Vagina (tissue), 2 donors: Measurements from ENCODE around the gene ZNF350. TPM values are rescaled to one million over a fixed set of nuclear protein-coding genes. Genes with fewer than 3 reads are reported as not detected.
"Not testable (repeated sequence)": the region's sequence is repeated elsewhere in the genome, so short reads cannot be mapped to it uniquely, and the experiment has no call there.

Experiments
- DNase-seq, 2 donors: peaks; one replicate each; pipeline ENCODE4 v3.0.0-alpha.2; 2017; ENCODE audit errors: extremely low spot score in 2 of 2
- H3K27ac ChIP-seq: fragments of 200-600 bp; sonication (generic); one replicate; pipeline ENCODE4 v1.5.1; 2019
- H3K27me3 ChIP-seq: fragments of 200-600 bp; sonication (generic); one replicate; pipeline ENCODE4 v1.5.1; 2019
- H3K36me3 ChIP-seq, 2 donors: fragments of 200-600 bp; sonication (generic); one replicate each; pipeline ENCODE4 v1.5.1; 2017 to 2019
- H3K4me1 ChIP-seq: fragments of 200-600 bp; sonication (generic); one replicate; pipeline ENCODE4 v1.5.1; 2019
- H3K4me3 ChIP-seq, 2 donors: fragments of 200-600 bp; sonication (generic); 1 replicate in 1 of 2; 2 replicates in 1 of 2; pipeline ENCODE4 v1.5.1; 2016 to 2019
- H3K9me3 ChIP-seq: fragments of 200-600 bp; sonication (generic); one replicate; pipeline ENCODE4 v1.5.1; 2019
- CTCF ChIP-seq, 3 experiments: fragments of 450-650 bp in 2 of 3; fragments of 200-600 bp in 1 of 3; sonication (generic) in 1 of 3; IDR thresholded peaks; one replicate each; pipeline ENCODE4 v1.5.1; 2017 to 2019; ENCODE audit warnings: antibody characterized with exemption in 3 of 3, mild to moderate bottlenecking in 2 of 3, moderate library complexity in 2 of 3
- POLR2A ChIP-seq, 2 donors: fragments of 450-650 bp; IDR thresholded peaks; one replicate each; pipeline ENCODE4 v1.6.1; 2017; ENCODE audit warnings: antibody characterized with exemption in 2 of 2, mild to moderate bottlenecking in 2 of 2, moderate library complexity in 2 of 2
- POLR2AphosphoS5 ChIP-seq, 2 donors: sonication (generic); formaldehyde crosslinking; IDR thresholded peaks; one replicate each; pipeline ENCODE4 v1.9.0; 2017; ENCODE audit warnings: antibody characterized with exemption in 2 of 2, mild to moderate bottlenecking in 2 of 2, low read depth in 1 of 2; ENCODE audit not compliant: insufficient read depth in 1 of 2
- intact Hi-C: fragments of 100-400 bp; cut with DNase I; formaldehyde crosslinking; loops from one replicate; pipeline ENCODE4 v1.15.1; 2023
- total RNA-seq: library from RNA; depleted of rRNA; stranded (reverse); fragments of >200 nt; gene quantifications from one replicate; pipeline ENCODE4 v1.2.3, GENCODE V29; 2016

ZNF350 gene
- total RNA-seq, 1 donor from 2014 or later = 8.6 TPM

DNA sequence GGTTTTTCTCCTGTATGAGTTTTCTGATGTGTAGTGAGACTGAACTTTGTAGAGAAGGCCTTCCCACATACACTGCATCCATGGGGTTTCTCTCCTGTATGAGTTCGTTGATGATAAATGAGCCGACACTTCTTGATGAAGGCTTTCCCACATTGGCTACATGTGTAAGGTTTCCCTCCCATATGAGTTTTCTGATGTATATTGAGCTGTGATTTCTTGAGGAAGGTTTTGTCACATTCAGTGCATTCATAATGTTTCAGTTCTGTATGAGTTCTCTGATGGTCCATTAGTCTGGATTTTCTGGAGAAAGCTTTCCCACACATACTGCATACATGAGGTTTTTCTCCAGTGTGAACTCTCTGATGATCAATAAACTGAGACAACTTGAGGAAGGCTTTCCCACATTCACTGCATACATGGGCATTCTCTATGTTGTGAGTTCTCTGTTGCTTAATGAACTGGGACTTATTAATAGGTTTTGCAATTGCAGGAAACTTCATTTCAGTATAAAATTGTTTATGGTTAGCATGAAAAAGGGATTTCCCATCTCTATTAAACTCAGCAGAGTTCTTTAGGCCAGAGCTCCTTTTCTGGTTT, 7.5 kb upstream of the ZNF350 start:
- Histone ChIP-seq H3K36me3 (peaks cover 12 to 64% of the 10 kb centered on the region in 2 donors), H3K4me1 (no peaks in the 10 kb centered on the region), H3K27ac (no peak overlapping the region), H3K27me3 (no peaks in the 10 kb centered on the region), H3K9me3 (peaks cover 71% of the 10 kb centered on the region), H3K4me3 (no peak overlapping the region)
- no peak for TF ChIP-seq POLR2AphosphoS5 (IDR thresholded peaks at IDR 0.05; ENCODE audit: insufficient read depth in 1 of 2, low read depth in 1 of 2)
- no peak for TF ChIP-seq CTCF (IDR thresholded peaks at IDR 0.05)
- no peak for TF ChIP-seq POLR2A (IDR thresholded peaks at IDR 0.05)
- intact Hi-C loops = no loop called here
- no peak for DNase-seq

DNA sequence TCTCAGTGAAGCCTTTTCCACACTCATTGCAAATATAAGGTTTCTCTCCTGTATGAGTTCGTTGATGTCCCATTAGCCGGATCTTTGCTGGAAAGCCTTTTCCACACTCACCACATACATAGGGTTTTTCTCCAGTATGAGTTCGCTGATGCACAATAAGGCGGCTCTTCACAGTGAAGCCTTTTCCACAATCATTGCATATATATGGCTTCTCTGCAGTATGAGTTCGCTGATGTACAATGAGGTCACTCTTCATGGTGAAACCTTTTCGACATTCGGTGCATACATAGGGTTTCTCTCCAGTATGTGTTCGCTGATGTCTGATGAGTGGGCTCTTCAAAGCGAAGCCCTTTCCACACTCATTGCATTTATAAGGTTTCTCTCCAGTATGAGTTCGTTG, 6.8 kb upstream of the ZNF350 start:
- Histone ChIP-seq H3K36me3 (peaks cover 12 to 57% of the 10 kb centered on the region in 2 donors), H3K27me3 (no peaks in the 10 kb centered on the region), H3K4me1 (no peaks in the 10 kb centered on the region), H3K9me3 (peaks cover 70% of the 10 kb centered on the region), H3K27ac (no peak overlapping the region), H3K4me3 (peak overlapping the region in 1 of 2 donors; percentile 9)
- TF ChIP-seq POLR2A (IDR thresholded peaks at IDR 0.05) (no peak), POLR2AphosphoS5 (IDR thresholded peaks at IDR 0.05; ENCODE audit: insufficient read depth in 1 of 2, low read depth in 1 of 2) (no peak), CTCF (IDR thresholded peaks at IDR 0.05) (no peak)
- intact Hi-C loops = no loop called here
- no peak for DNase-seq

DNA sequence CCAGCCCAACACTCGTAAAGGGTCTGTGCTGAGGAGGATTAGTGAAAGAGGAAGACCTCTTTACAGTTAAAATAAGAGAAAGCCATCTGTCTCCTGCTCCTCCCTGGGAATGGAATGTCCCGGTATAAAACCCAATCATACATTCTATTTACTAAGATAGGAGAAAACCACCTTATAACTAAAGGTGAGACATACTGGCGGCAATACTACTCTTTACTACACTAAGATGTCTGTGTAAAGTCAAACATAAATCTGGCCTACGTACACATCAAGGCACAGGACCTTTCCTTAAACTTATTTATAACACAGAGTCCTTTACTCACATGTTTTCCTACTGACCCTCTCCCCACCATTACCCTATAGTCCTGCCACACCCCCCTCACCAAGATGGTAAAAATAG, 3.3 kb downstream of the ZNF350 start:
- no peak overlapping the region for H3K4me3 ChIP-seq
- DNase-seq = no peak
- H3K4me1 ChIP-seq = peaks cover 12% of the 10 kb centered on the region
- no peaks in the 10 kb centered on the region for H3K27me3 ChIP-seq
- H3K27ac ChIP-seq = no peak overlapping the region
- H3K36me3 ChIP-seq = peaks cover 0 to 38% of the 10 kb centered on the region in 2 donors
- TF ChIP-seq CTCF (IDR thresholded peaks at IDR 0.05) = no peak
- TF ChIP-seq POLR2AphosphoS5 (IDR thresholded peaks at IDR 0.05; ENCODE audit: insufficient read depth in 1 of 2, low read depth in 1 of 2) = no peak
- peaks cover 32% of the 10 kb centered on the region for H3K9me3 ChIP-seq
- intact Hi-C loops = no loop called here

GRCh38 chr19:51980926-51981325, 5.7 kb downstream of the ZNF350 start:
- H3K27ac ChIP-seq, H3K27me3 ChIP-seq, intact Hi-C loops, H3K4me1 ChIP-seq, H3K4me3 ChIP-seq, DNase-seq: not testable (repeated sequence)
- Histone ChIP-seq H3K36me3 (peaks cover 0 to 59% of the 10 kb centered on the region in 2 donors), H3K9me3 (peaks cover 50% of the 10 kb centered on the region)

DNA sequence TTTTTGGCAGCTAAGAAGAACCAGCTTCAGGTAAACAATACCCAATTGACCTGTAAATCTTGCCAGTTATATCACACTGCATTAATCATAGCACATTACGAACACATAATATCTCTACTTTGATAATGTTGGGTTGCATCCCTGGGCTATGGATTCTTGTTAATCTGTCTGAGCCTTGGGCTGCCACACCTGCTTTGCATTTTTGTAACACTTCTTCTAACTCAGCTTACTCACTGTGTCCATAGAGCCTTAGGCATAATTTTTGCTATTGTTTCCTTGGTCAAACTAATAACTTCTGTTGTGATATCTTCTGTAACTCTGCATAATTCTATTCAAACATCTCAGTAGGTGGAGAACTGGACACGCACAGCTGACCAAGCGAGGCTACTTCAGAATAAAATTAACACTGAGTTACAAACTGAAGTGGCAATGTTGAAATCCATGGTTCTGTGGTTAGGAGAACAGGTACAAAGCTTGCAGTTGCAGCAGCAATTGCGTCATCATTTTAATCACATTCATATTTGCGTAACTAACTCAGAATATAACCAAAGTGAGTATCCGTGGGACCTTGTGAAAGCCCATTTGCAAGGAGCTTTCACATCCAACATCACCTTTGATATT, 6.4 kb downstream of the ZNF350 start:
- peaks cover 0 to 65% of the 10 kb centered on the region in 2 donors for H3K36me3 ChIP-seq

More for the DNA sequence above, 6.4 kb downstream of the ZNF350 start:
- no peak for TF ChIP-seq CTCF (IDR thresholded peaks at IDR 0.05)
- TF ChIP-seq POLR2AphosphoS5 (IDR thresholded peaks at IDR 0.05; ENCODE audit: insufficient read depth in 1 of 2, low read depth in 1 of 2) = no peak
- TF ChIP-seq POLR2A (IDR thresholded peaks at IDR 0.05) = no peak
- Histone ChIP-seq H3K27ac (no peak overlapping the region), H3K4me1 (peaks cover 2% of the 10 kb centered on the region), H3K4me3 (no peak overlapping the region), H3K27me3 (no peaks in the 10 kb centered on the region), H3K9me3 (peaks cover 55% of the 10 kb centered on the region)
- DNase-seq = no peak
- intact Hi-C loops = no loop called here
